ENCODE measurements around the gene SH3RF3. TPM values are rescaled to one million over a fixed set of nuclear protein-coding genes. Genes with fewer than 3 reads are reported as not detected.

SH3RF3 gene
- total and polyA plus RNA-seq, 10 of the 15 experiments (the other 5 are each of a cell fraction or from before 2014, with no cell fraction given) = 0.08 to 8.8 (median 2.3) TPM

DNA sequence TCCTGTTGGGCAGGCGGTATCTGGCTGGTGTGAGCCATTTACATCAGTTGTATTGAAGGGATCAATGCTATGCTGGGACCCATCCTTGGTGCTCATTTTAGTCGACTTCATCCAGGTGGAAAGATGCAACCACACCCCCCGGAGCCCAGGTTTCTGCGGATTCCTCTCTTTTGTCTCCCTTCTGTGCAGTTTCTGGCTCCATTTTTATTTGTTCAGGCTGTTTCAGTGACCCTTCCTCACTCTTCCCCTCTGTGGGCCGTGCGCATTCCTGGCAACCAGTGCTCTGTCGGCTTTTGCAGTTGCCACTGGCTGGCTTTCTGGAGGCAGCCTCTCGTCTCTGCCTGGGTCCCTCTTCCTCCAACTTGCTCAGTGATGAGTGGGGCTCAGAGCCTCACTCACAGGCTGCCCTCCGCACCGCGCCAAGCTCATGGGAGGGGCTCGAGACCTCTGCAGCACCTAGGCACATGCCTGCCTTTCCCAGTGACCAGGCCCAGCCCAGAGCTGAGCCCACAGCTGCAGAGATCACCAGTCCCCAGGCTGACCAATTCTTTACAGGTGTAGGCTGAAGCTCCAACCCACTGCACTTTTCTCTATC is 12.1 kb downstream of the SH3RF3 start:
- 75% methylated on average over 10 of the region's 12 CpGs for WGBS (ENCODE audit: insufficient coverage, insufficient replicate concordance, low lambda C conversion rate, missing lambda C conversion rate)
- no peaks in the 10 kb centered on the region for H3K9me3 ChIP-seq (replicated peaks; ENCODE audit: control insufficient read depth, insufficient read depth, low read length)
- no peaks in the 10 kb centered on the region; a peak in 1 of 4 replicates for H3K27me3 ChIP-seq (replicated peaks in 1 of 2; ENCODE audit: control insufficient read depth in 2 of 2, insufficient read depth in 2 of 2, low read length in 1 of 2)
- peaks cover 27% of the 10 kb centered on the region for H3K4me1 ChIP-seq (ENCODE audit: control insufficient read depth, insufficient read depth, low read length)
- ATAC-seq (no peak), DNase-seq (ENCODE audit: low read depth, low spot score) (no peak), FAIRE-seq (no peak)
- H3K79me2 ChIP-seq (ENCODE audit: control insufficient read depth, insufficient read depth, low read length) = peaks cover 3% of the 10 kb centered on the region
- no peak overlapping the region for H2AFZ ChIP-seq (ENCODE audit: control insufficient read depth, low read depth, low read length)
- ChIA-PET SMC1A (ENCODE audit: uncharacterized antibody, unreplicated experiment) (interaction anchor here (1.1 to 1.8 kb wide), 2 partner anchors 9 to 54 kb away, joined by 4 read pairs; no protein-coding TSS in a partner anchor), CTCF (interaction anchor here (1.3 to 1.4 kb wide), 2 partner anchors 10 to 373 kb away, joined by 3 read pairs; no protein-coding TSS in a partner anchor), RAD21 (ENCODE audit: unreplicated experiment) (no interaction called here), POLR2A (no interaction called here)
- H3K9ac ChIP-seq (ENCODE audit: control insufficient read depth, insufficient read depth, low read length) = no peak overlapping the region
- peaks cover 0 to 1% of the 10 kb centered on the region in 2 experiments; a peak in 1 of 4 replicates for H3K36me3 ChIP-seq (ENCODE audit: control insufficient read depth in 2 of 2, insufficient read depth in 2 of 2, low read length in 1 of 2)
- no peaks in the 10 kb centered on the region for H4K20me1 ChIP-seq (ENCODE audit: control insufficient read depth, insufficient read depth)
- H3K4me3 ChIP-seq = no peak overlapping the region
- no peak overlapping the region for H3K27ac ChIP-seq (ENCODE audit: control insufficient read depth, insufficient read depth)
- no peak overlapping the region for H3K4me2 ChIP-seq (ENCODE audit: control insufficient read depth, insufficient read depth)
- TF ChIP-seq IKZF1 (conservative IDR thresholded peaks at IDR 0.05) (no peak), RAD21 (IDR thresholded peaks at IDR 0.05; ENCODE audit: insufficient read depth, low read depth, low read length) (no peak), JUNB (IDR thresholded peaks at IDR 0.05) (no peak), CHD4 (IDR thresholded peaks at IDR 0.05) (no peak), FOS (IDR thresholded peaks at IDR 0.05; ENCODE audit: borderline replicate concordance, extremely low read depth, insufficient read length) (no peak), TCF3 (IDR thresholded peaks at IDR 0.05; ENCODE audit: borderline replicate concordance, insufficient read depth, low read depth, low read length) (no peak), RCOR1 (conservative IDR thresholded peaks at IDR 0.05; ENCODE audit: low read depth, low read length) (no peak), POLR2AphosphoS5 (IDR thresholded peaks at IDR 0.05; ENCODE audit: low read length) (no peak), SMAD1 (IDR thresholded peaks at IDR 0.05; ENCODE audit: low read depth, partially characterized antibody) (no peak), POLR2AphosphoS2 (IDR thresholded peaks at IDR 0.05; ENCODE audit: low read depth, low read length) (no peak), LARP7 (IDR thresholded peaks at IDR 0.05) (no peak)
- TF ChIP-seq, protein P1, sequence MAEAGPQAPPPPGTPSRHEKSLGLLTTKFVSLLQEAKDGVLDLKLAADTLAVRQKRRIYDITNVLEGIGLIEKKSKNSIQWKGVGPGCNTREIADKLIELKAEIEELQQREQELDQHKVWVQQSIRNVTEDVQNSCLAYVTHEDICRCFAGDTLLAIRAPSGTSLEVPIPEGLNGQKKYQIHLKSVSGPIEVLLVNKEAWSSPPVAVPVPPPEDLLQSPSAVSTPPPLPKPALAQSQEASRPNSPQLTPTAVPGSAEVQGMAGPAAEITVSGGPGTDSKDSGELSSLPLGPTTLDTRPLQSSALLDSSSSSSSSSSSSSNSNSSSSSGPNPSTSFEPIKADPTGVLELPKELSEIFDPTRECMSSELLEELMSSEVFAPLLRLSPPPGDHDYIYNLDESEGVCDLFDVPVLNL (IDR thresholded peaks at IDR 0.05; ENCODE audit: low read depth, low read length) = no peak
- TF ChIP-seq, protein P2, sequence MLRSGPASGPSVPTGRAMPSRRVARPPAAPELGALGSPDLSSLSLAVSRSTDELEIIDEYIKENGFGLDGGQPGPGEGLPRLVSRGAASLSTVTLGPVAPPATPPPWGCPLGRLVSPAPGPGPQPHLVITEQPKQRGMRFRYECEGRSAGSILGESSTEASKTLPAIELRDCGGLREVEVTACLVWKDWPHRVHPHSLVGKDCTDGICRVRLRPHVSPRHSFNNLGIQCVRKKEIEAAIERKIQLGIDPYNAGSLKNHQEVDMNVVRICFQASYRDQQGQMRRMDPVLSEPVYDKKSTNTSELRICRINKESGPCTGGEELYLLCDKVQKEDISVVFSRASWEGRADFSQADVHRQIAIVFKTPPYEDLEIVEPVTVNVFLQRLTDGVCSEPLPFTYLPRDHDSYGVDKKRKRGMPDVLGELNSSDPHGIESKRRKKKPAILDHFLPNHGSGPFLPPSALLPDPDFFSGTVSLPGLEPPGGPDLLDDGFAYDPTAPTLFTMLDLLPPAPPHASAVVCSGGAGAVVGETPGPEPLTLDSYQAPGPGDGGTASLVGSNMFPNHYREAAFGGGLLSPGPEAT (IDR thresholded peaks at IDR 0.05; ENCODE audit: low read depth) = no peak
- TF ChIP-seq, protein P3, sequence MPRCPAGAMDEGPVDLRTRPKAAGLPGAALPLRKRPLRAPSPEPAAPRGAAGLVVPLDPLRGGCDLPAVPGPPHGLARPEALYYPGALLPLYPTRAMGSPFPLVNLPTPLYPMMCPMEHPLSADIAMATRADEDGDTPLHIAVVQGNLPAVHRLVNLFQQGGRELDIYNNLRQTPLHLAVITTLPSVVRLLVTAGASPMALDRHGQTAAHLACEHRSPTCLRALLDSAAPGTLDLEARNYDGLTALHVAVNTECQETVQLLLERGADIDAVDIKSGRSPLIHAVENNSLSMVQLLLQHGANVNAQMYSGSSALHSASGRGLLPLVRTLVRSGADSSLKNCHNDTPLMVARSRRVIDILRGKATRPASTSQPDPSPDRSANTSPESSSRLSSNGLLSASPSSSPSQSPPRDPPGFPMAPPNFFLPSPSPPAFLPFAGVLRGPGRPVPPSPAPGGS (IDR thresholded peaks at IDR 0.05; ENCODE audit: borderline replicate concordance, insufficient read depth, low read depth, low read length, poor library complexity, severe bottlenecking) = no peak
- BruUV-seq (replicated peaks) = no TSS peak
- intact Hi-C loops (cut with micrococcal nuclease; ENCODE audit: unreplicated experiment) = loop anchor here (10.0 kb wide), 1 partner anchor 464 kb away; no protein-coding TSS in a partner anchor
- in situ Hi-C loops (cut with MboI) = no loop called here

Data from GM12878 (cell line).